Inferior parietal cortex (tissue), 1 donor: ENCODE data around the gene SLU7.

ENCODE experiments used
- DNase-seq: peaks from one replicate; pipeline ENCODE4 v3.0.0-alpha.2; 2016; ENCODE audit errors: extremely low spot score

SLU7 gene

DNA sequence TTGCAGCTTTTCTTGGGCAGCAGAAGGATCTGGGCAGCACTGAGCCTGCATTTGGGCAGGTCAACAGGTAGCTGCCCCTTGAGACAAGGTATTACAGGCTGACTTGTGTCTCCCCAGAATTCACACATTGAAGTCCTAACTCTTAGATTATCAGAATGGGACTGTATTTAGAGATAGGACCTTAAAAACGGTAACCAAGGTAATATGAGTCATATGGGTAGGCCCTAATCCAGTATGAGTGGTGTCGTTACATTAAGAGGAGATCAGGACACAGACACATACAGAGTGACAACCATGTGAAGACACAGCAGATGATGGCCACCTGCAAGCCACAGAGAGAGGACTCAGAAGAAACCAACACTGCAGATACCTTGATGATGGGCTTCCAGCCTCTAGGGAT is 51.6 kb downstream of the SLU7 start:
- no peak for DNase-seq

GRCh38 chr5:160366230-160366629 is 52.7 kb downstream of the SLU7 start:
- no peak for DNase-seq

DNA sequence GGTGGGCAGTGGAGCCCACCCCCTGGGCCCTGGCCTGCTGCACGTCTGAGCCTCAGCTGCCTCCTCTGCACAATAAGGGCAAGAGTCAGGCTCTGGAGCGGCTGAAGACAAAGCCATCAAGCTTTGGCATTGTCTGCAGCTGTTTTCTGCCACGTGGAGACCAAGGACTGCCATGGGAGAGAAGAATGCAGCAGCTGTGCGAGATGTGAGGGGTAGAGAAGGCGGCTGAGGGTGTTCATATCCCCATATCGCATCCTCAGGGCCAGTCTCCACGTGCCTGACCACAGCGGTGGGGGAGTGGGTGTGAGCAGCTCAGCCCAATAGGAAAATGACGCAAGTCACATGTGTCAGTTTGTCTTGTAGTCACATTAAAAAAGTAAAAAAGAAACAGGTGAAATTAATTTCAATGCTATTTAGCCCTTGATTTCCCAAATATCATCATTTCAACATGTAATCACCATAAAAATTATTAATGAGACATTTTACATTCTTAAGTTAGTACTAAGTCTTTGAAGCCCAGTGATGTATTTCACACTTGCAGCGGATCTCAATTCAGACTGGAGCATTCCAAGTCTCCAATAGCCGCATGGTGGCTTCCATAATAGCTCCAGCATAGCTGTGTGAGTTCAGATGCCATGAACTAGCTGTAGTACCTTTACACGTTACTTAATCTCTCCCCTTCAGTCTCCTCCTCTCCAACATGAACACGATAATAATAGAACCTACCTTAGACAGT is 55.1 kb downstream of the SLU7 start:
- DNase-seq, result no peak

DNA sequence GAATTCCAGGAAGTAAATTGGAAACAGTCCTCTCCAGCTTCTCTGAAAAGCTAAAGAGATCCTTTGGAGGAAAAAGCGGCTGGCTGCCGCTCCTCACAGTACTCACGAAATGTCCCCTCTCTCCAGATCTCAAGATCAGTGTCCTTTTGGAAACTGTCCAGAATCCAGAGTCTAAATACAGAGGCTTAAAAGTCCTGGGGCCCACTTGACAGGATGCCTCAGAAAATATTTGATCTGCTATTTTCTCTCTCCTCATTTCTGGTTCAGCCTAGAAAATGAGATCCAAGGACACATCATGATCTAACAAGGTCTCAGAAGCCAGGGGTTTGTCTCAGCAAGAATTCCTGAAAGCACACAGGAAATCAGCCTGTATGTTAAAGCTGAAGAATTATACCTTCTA is 55.7 kb downstream of the SLU7 start:
- DNase-seq, result no peak

GRCh38 chr5:160361624-160362228 is 57.2 kb downstream of the SLU7 start:
- no peak for DNase-seq

DNA sequence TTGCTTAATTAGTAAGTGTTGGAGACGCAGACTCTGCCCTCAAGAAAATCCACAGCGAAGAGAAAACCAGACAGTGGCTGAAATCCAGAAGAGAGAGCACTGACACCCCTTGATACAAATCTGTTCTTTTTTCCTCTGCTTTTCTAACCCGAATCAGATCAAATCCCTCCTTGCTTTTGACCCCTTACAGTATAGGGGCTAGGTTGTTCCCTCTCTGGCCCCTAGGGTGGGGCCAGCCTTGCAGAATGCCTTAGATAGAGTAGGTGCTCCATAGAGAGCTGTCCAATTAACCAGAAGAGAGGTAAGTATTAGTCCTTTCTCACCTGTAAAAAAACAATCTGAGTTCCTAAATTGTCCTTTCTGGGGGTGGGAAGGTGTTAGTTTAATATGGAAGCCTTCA is 58.6 kb downstream of the SLU7 start:
- no peak for DNase-seq

DNA sequence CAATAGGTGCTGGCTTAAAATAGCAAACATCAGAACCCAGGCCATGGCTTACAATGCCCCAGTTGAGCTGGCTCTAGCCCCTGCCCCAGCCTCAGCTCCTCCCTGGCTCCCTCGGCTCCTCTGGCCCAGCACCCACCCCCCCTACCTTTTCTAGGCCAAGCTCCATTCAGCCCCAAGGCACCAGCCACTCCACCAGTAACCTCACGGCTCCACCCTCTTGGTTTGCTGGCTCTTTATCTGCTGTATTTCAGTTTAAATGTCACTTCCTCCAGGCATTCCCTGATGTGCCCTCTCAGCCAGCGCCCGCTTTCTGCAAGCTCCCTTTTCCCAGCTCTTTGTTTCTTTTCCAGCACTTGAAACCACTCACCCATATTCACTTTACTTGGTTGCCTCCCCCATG is 59.1 kb downstream of the SLU7 start:
- DNase-seq, result no peak

DNA sequence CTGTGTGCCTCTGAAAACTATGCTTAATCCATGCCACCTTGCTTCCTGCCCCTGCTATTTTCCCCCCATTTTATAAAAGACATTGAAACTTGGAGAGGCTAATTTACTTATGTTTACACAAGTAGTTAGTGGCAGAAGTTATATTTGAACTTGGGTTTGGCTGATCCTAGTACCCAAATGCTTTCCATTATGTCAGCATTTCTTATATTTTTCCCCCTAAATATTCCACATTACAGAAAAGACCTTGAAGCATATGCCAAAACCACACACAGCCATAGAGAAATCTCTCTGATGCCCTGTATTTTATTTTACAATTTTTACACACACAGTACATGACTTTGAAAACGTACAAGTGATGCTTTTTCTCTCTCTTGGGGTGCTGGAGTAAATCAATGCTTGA is 59.6 kb downstream of the SLU7 start:
- DNase-seq, result no peak

- DNase-seq, result no peak
These were observed 60.9 kb downstream of the SLU7 start for GRCh38 chr5:160357861-160358411.

DNA sequence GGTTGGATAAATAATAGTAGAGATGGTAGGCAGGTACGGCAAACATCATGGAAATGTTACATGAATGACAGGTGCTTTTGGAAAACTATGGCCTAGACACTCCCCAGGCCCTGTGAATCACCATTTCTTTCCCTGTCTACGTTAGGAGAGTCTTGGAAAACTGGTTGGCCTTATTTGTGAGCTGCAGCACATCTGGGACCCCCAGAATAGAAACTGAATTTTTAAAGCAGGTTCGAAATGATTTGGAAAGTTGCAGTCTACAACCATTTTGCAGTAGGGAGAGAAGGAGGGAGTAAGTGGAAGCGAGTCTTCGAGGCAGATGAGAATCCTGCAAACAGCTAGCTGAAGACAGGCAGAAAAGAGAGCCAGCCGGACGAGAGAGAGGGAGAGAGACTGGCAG is 61.5 kb downstream of the SLU7 start:
- no peak for DNase-seq

GRCh38 chr5:160356550-160357347 is 62.1 kb downstream of the SLU7 start:
- DNase-seq, result no peak

GRCh38 chr5:160354666-160355065 is 64.2 kb downstream of the SLU7 start:
- no peak for DNase-seq

- no peak for DNase-seq
These were observed 65.5 kb downstream of the SLU7 start for GRCh38 chr5:160353379-160353778.

GRCh38 chr5:160352308-160352707 is 66.6 kb downstream of the SLU7 start:
- DNase-seq, result no peak
